ENCODE data around the gene SLC9A2.

The SLC9A2 gene

DNA sequence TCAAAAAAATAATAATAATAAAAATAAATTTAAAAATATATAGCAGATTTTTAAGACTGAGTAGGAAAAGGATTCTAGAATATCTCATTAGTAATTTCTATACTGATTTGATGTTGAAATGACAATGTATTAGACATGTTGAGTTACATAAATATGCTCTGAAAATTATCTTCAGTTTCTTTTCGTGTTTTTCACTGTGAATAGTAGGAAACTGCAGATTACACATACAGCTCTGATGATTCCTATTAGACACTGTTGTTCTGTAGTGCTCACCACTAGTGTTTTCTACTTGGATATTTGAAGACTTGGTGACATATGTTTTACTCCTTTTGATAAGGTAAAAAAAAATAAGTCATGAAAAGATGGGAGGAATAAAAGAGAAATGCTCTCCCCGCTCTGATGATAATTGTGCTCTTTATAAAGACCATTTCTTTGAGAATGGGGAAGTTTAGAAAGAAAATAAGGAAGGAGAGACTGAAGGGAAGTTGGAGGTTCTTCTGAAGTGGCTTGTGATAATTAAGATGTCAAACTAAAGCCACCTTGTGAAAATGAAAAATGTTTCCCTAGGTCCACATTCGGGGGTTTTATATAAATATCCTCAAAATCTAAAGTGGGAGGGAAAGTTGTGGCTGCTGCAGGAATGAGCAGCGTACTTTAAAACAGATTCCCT, 52.9 kb downstream of the SLC9A2 start:
- H3K4me3 ChIP-seq (ENCODE audit: low read depth, low read length) = no peak overlapping the region

DNA sequence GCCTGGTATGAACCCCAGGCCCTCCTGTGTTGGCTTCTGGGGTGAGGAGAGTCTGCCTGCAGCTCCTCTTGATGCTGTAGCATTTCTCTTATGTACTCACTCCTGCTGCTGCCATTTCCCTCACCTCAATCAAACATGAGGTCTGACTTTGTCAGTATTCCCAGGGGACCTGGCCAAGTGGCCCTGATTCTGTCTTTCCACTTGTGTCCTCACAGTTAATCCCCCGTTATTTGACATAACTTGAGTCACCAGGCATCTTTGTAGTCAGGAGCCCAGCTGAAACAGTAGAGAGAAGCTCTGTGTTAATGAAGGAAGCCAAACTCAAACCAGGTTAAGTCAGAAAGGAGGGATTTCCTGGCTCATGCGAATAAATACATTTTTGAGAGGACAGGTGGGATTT, 55.0 kb downstream of the SLC9A2 start:
- H3K4me3 ChIP-seq (ENCODE audit: low read depth, low read length) = no peak overlapping the region

DNA sequence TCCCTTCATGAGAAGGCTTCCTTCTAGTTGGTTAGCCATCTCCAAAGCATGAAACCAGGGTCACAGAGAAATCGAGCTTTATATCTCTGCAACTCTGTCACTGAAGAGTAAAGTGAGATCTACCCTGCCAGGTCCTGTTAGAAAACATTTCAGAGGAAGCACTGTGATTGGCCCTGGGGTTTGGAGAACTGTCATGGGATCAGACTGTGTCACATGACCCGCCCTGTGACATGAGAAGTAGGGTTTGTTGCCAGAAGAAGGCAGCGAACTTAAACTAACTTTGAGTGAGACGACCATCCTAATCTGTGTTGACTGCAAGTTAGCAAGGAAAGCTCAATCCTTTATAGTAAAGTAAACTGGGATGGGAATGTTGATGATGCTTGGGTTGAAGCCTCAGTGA, 55.5 kb downstream of the SLC9A2 start:
- H3K4me3 ChIP-seq (ENCODE audit: low read depth, low read length) = no peak overlapping the region

DNA sequence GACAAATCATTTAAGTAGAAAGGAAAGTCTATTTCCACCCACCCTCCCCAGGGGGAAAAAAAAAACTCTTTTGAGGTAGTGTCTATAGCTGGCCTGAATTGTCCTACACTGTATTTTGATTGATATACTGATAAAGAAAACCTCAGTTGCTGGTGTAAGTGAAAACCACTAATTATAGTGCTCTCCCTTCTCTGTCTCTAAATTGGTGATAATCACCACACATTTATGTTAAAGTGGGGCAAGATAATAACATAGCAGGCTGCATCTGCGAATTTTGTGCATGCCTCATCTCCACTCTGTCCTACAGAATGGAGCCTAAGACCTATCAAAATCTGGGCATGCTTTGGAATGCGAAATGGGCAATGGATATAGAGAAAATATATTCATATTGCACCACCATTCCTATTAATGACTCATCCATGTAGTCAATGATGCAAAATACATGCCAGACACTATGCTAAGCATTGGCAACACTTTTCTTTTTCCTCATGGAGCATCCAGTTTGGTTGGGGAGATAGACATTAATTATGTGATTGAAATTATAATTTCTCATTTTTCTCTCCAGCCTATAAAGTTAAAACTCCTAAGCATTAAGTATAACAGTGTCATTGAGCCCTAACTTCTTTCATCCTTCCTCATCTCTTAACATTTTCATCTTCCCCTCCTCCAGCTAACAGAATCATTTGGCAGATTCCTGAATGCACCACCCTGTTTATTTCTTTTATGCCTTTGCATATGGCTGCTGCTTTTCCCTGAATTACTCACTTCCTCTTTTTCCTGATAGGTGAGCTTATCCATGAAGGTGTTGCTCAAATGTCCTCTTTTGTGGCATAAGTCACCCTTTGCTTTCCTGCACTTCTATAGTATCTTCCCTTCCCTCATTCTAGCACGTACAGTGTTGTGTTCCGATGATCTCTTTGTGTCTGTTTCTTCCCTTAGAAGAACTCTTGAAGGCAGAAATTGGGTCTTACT, 58.2 kb downstream of the SLC9A2 start:
- no peak overlapping the region for H3K4me3 ChIP-seq (ENCODE audit: low read depth, low read length)

DNA sequence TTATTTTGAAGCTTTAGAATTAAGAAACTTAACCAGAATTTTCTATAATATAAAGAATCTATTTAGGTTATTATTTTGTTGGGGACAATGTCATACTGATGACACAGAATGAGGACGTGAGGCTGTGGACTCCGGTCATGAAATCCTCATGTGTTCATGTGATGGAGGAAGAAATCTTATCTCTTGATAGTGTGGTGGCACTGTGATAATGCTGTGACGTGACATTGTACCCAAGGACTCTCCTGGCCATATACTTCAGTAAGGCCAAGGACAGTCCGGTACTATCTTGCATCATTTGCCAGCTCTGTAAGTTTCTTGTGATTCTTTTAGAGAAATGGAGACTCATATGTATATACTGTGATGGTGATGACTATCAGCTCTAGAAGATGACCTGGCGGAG, 59.1 kb downstream of the SLC9A2 start:
- H3K4me3 ChIP-seq (ENCODE audit: low read depth, low read length) = no peak overlapping the region

DNA sequence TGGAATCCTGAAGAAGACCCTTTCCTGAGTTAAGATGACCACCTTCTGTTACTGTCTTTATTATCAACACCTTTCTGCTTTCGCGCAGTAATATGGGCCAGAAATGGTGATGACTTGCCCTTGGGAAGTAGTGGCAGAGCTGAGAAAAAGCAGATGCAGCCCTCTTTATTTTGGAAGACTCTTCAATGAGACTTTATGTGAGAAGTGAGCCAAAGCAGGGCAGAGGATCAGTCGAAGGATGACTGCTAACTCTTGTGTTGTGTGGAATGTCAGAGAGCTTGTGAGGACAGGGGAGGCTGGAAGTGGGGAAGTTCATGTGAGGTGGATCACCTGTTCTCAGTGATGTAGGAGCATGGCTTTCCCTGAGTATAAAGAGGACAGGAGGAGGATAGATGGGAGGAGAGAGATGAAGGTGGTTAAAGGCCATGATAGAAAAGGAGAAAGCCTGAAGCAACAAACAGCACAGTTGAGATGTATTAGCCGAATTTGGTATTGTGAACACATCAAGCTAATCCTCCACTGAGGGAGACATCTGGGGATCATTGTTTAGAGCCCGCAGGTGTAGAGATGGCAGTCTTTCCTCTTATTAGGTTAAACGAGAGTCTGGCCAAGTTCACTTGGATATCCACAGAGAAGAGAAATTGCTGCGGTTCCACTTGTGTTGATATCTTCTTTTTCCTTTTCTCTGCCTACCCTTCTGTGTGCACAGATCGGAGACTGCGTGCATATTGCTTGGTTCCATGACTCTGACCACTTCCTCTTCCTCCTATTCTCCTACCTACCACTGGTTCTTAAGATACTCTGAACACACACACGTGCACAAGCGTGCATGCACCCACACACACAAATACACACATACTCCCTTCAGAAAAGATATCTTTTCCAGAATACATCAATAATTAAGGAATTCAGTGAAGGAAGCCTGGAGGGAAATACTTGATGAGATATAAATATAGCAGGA, 67.4 kb downstream of the SLC9A2 start:
- no peak overlapping the region for H3K4me3 ChIP-seq (ENCODE audit: low read depth, low read length)

DNA sequence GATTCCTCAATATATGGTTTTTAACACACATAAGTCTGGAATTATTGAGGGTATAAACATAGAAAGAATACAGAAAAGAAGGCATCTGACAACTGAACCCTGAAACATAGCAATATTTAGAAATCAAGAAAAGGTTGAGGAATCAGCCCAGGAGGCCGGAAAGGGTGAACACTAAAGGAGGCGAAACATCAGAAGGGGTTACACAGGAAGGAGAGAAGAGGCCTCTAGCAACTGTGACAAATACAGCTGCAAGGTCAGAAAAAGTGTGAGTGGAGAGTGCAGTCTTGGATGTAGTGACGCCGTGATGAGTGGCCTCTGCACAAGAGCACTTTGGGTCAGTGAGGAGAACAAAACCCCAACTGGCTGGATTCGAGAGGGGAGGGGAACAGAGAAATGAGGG, 70.7 kb downstream of the SLC9A2 start:
- H3K4me3 ChIP-seq (ENCODE audit: low read depth, low read length) = no peak overlapping the region

DNA sequence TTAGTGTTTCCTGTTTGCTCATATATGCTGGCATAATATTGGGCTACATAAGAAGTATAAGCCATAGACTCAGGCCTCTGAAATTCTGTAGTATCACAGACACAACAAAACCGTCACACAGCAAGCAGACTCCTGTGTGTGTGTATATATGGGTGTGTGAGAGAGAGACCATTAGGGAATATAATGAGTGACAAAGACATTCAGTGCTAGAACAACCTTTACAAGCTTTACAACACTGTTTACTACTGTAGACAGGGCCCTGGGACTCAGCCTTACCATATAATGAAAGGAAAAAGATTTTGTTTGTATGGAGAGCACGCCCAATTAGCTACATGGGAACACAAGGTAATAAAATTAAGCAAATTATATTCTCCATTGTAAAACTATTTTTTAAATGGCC, 77.1 kb downstream of the SLC9A2 start:
- no peak overlapping the region for H3K4me3 ChIP-seq (ENCODE audit: low read depth, low read length)

DNA sequence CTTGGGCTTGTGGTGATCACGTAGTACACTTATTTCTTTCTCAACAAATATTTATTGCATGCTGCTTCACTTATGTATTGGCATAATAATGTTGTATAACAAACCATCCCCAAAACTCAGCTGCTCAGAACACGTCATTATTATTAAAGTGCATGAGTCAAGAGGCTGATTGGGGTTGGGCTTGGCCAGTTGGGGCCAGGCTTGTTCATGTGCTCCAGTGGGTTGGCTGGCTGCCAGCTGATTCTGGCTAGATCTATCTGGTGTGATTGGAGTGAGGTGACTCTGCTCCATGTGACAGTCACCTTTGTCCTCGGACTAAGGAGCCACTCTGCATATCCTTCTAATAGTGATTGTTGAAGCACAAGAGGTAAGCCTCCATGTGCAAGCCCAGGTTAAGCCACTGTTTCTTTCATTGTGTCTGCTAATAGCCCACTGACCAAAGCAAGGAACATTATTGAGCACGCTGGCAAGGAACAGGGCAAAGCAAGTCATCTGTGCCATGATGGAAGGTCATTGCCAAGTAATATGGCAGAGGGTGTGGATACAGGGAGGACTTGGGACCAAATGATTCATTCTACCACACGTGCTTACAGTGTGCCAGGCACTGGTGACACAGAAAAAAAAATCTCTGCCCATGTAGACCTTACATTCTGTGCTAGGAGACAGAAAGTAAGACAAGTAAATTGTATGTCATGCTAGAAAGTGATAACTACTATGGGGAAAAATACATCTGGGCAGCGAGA, 79.2 kb downstream of the SLC9A2 start:
- no peak overlapping the region for H3K4me3 ChIP-seq (ENCODE audit: low read depth, low read length)

DNA sequence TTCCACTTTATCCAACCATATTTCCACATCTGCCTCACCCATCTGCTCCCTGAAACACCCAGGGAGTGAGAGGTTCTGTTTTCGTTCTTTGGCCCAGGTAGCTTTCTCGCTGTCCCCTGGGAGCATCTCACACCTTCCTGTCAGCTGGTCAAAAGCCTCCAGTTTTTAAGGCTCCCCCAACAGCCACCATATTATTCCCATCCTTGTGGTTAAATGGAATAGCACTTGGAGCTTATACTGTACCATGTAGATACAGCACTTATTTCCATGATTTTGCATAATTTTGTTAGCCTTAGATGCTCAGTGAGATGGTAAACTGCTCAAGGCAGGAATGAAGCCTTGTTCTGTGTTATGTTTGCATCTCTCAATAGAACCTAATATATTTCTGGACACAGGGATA, 84.0 kb downstream of the SLC9A2 start:
- H3K4me3 ChIP-seq (ENCODE audit: low read depth, low read length) = no peak overlapping the region

DNA sequence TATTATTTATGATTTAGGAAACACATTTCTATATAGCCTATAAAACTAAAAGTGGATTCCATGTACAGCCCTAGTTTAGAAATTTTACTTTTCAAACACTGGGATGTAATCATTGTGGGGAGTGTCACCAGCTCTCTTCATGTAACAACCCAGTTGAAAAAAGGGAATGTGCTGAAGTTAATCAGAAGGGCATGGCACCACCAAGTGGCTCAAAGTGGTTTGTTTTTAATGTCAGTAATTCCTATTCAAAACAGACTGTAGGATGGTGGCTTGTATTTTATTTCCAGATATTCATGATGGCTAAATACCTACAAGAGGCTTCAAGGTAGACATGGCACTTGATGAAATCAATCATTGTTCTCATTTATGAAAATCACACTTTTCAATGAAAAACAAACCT, 84.4 kb downstream of the SLC9A2 start:
- H3K4me3 ChIP-seq (ENCODE audit: low read depth, low read length) = no peak overlapping the region

DNA sequence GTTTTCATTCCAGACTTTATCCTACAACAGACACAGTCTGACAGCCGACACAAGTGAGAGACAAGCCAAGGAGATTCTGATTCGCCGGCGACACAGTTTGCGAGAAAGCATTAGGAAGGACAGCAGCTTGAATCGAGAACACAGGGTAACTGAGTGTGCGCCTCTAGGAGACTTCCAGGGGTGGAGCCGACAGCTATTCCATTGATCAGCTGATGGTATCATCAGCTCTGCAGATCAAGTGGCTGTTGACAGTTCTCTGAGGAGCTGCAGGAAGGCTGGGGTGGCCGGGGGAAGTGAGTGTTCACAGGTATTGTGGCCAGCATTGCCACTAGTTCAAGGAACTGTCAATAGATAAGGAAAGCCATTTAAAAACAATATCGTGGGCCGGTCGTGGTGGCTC, 85.2 kb downstream of the SLC9A2 start:
- no peak overlapping the region for H3K4me3 ChIP-seq (ENCODE audit: low read depth, low read length)

DNA sequence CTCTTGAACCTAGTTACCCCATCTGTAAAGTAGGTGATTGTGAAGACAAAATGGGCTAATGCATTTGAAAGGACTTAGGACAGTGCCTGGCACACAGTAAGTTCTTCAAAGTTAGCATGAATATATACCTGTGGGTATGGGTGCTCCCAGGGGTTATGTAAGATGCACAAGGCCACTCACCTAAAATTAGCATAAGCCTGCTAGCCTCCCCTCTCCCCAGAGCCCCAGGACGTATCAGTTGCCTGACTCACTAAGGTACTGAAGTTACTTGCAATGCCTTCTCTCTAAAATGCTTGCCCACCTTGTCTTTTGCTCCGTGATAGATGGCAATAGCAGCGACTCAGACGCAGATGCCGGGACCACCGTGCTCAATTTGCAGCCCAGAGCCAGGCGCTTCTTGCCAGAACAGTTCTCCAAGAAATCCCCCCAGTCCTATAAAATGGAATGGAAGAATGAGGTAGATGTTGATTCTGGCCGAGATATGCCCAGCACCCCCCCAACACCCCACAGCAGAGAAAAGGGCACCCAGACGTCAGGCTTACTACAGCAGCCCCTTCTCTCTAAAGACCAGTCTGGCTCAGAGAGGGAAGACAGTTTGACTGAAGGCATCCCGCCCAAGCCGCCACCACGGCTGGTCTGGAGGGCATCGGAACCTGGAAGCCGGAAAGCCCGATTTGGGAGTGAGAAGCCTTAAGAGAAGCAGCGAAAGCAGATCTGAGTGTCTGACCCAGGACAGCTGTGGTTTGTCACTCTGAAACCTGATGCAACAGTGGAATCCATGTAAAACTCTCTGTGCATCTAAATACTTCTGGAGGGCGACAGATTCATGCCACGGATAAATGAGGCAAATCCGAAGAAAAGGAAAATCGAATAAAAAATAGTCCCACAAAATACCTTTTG, 88.7 kb downstream of the SLC9A2 start:
- H3K4me3 ChIP-seq (ENCODE audit: low read depth, low read length) = no peak overlapping the region

DNA sequence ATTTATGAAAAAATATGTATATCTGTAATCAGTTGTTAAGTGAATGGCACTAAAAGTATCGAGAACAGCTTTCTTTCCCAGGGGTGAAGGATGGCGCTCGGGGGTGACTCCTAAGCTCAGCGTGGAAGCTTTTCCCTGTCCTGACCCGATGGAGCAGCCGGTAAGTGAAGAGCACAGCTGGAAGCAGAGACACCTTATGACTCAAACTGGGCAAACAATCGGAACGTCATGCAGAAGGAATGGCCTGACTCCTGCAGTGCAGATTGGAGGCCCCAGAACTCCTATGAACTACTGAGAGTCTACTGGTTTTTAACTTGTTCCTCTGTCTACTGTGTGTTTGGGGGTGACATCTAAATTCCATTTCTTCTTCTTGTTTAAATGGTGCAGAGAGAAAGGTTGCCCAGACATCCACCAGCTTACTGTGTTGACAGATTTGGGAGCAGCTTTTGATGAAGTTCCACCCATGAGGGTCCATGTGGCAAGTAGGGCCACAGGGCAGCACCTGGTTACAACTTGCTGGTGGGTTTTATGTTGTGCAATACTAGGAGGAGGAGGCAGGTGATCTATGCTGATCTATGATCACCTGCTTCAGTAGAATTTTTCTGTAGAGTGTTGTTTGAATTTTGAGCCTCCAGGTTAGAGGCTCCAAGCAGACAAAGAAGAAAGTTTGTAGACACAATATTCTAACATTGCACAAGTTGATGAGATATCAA, 89.7 kb downstream of the SLC9A2 start:
- no peak overlapping the region for H3K4me3 ChIP-seq (ENCODE audit: low read depth, low read length)

DNA sequence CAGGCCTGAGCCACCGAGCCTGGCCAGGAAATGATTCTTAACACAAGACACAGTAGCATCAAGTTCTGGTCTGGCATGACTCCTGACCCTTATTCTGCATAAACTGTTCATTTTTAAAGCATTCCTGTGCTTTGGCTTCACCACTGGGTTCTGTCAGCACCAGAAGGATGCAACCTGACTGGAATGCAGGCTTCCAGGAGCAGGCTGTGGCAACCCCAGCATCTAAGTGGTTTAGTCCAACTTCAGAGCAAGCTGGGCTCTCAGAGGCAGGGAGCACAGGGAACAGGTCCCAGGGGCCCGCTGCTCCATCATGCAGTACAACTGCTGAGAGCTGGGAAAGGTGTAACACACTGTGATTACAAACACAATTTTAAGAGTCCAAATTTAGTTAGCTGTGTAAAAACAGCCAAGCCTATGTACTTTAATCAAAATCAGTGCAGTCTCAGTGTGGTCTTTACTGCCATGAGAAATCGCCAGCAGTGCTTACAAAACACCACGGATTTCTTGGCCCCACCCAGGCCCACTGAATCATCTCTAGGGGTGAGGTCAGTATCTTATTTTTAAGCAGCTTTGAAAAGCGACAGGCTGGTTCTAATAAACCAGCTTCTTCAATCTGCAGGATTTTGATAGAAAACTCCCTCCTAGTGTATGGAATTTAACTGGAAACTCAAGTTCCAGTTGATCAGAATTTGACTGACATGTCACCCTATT, 98.1 kb downstream of the SLC9A2 start:
- H3K4me3 ChIP-seq (ENCODE audit: low read depth, low read length) = no peak overlapping the region

DNA sequence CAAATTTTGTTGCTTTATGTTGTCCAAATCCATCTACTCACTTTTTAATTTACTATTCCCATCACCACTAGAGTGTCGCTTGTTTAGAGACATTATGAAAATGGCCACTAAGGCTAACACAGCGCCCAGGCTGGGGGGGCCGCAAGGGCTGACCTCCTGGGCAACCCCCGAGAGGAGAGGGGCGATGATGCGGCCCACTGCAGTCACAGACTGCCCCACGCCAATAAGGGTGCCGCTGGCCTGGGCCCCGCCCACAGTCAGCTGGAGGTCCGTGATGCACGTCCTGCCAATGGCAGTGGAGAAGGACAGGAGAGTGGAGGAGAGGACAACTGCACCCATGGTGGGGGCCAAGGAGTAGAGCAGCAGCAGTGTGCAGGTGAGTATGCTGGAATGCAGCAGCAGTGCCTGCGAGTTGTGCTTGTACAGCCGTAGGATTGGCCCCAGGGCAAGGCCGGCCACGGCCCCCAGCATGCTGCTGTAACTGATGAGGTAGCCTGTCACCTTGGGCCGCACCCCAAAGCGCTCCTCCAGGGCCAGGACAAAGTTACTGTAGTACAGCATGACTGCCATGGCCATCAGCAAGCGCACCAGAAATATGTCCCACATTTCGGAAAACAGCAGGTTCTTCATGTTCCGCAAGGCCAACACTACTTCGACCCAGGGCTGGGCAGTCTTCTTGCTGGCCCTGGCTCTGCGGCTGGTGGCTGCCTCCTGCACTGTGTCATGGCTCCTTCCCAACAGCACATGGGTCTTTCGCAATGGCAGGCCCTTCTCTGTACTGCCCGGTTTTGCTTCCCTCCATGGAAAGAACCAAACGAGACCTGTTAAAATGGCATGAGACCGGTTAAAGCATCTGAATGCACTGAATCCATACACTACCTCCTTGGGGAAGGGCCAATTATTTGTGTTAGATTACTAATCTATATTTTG, 99.3 kb downstream of the SLC9A2 start:
- no peak overlapping the region for H3K4me3 ChIP-seq (ENCODE audit: low read depth, low read length)

DNA sequence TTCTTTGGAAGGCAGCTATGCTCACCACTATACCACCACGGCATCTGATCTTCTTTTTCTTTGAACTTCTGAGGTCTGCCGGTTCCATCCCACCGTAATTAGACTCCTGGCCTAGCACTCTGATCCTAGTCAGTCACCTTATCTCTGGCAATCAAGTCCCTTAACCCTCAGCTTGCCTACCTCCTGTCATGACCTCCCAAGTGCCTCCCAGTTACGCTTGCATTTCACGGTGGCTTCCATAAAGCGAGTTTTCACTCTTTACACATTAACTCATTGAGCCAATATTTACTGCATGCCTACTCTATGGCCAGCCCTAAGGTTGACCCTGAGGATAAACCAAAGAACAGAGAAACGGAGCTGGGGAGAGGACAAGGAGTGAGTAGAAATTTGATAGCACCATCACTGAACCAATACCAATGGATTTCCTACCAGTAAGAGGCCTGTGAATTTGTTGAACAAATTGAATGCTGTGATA, 104.7 kb downstream of the SLC9A2 start:
- H3K4me3 ChIP-seq (ENCODE audit: low read depth, low read length) = no peak overlapping the region
